ENCODE results near the gene SUN5. TPM values are rescaled to one million over a fixed set of nuclear protein-coding genes. Genes with fewer than 3 reads are reported as not detected.

Gene SUN5
- total RNA-seq, 1 experiment from 2014 or later = not detected

GRCh38 chr20:33026779-33027759, 22.8 kb upstream of the SUN5 start:
- DNase-seq (ENCODE audit: low read depth) = no peak

- no peak for DNase-seq (ENCODE audit: low read depth)
These were observed 22.0 kb upstream of the SUN5 start for GRCh38 chr20:33026072-33026778.

GRCh38 chr20:33025318-33025876, 21.2 kb upstream of the SUN5 start:
- no peak for DNase-seq (ENCODE audit: low read depth)

- DNase-seq (ENCODE audit: low read depth) = no peak
These were observed 20.5 kb upstream of the SUN5 start for GRCh38 chr20:33024609-33025317.

GRCh38 chr20:33024243-33024560, 20.0 kb upstream of the SUN5 start:
- DNase-seq (ENCODE audit: low read depth) = no peak

- no peak for DNase-seq (ENCODE audit: low read depth)
These were observed 19.4 kb upstream of the SUN5 start for GRCh38 chr20:33023439-33024242.

- no peak for DNase-seq (ENCODE audit: low read depth)
These were observed 18.6 kb upstream of the SUN5 start for GRCh38 chr20:33022694-33023438.

GRCh38 chr20:33022289-33022688, 18.1 kb upstream of the SUN5 start:
- DNase-seq (ENCODE audit: low read depth) = no peak

- DNase-seq (ENCODE audit: low read depth) = no peak
These were observed 17.6 kb upstream of the SUN5 start for GRCh38 chr20:33021879-33022278.

- DNase-seq (ENCODE audit: low read depth) = no peak
These were observed 16.3 kb upstream of the SUN5 start for GRCh38 chr20:33020278-33021161.

GRCh38 chr20:33019465-33020277, 15.4 kb upstream of the SUN5 start:
- no peak for DNase-seq (ENCODE audit: low read depth)

- no peak for DNase-seq (ENCODE audit: low read depth)
These were observed 14.1 kb upstream of the SUN5 start for GRCh38 chr20:33018169-33018931.

GRCh38 chr20:33017542-33017941, 13.3 kb upstream of the SUN5 start:
- DNase-seq (ENCODE audit: low read depth) = no peak

- DNase-seq (ENCODE audit: low read depth) = no peak
These were observed 12.4 kb upstream of the SUN5 start for GRCh38 chr20:33016581-33017109.

GRCh38 chr20:33015700-33016580, 11.7 kb upstream of the SUN5 start:
- DNase-seq (ENCODE audit: low read depth) = no peak

GRCh38 chr20:33015114-33015484, 10.9 kb upstream of the SUN5 start:
- no peak for DNase-seq (ENCODE audit: low read depth)

Measured in M059J (cell line).